HepG2 (cell line): ENCODE measurements around the gene IL17RB. TPM values are rescaled to one million over a fixed set of nuclear protein-coding genes. Genes with fewer than 3 reads are reported as not detected.
A peak's percentile ranks its signal among the peaks of the same experiment; 100 is the strongest.

Source experiments
- AHR ChIP-seq: IDR thresholded peaks from 2 replicates; pipeline ENCODE4 v1.6.1; 2018; ENCODE audit warnings: missing genetic modification reagents, missing compliant biosample characterization
- FOXC1 ChIP-seq: sonication (generic); formaldehyde crosslinking; IDR thresholded peaks from 2 replicates; pipeline ENCODE4 v1.8.0; 2022; ENCODE audit warnings: mild to moderate bottlenecking, missing genetic modification reagents, borderline replicate concordance
- HOXA7 ChIP-seq: sonication (generic); formaldehyde crosslinking; IDR thresholded peaks from 2 replicates; pipeline ENCODE4 v1.8.1; 2022; ENCODE audit warnings: mild to moderate bottlenecking, missing genetic modification reagents, moderate library complexity
- NFKBIZ ChIP-seq: IDR thresholded peaks from 2 replicates; pipeline ENCODE4 v1.6.1; 2018; ENCODE audit warnings: missing genetic modification reagents, missing compliant biosample characterization
- REPIN1 ChIP-seq: sonication (generic); formaldehyde crosslinking; IDR thresholded peaks from 2 replicates; pipeline ENCODE4 v1.8.0; 2022; ENCODE audit warnings: missing genetic modification reagents, low read depth, mild to moderate bottlenecking, borderline replicate concordance
- U2AF1 ChIP-seq: fragments of 200-400 bp; formaldehyde crosslinking; optimal IDR thresholded peaks from 2 replicates; pipeline ENCODE3; 2017; ENCODE audit warnings: mild to moderate bottlenecking, low read depth, low read length
- U2AF2 ChIP-seq: fragments of 200-400 bp; formaldehyde crosslinking; IDR thresholded peaks from 2 replicates; pipeline ENCODE4 v1.6.1; 2017; ENCODE audit warnings: low read depth, mild to moderate bottlenecking, low read length
- ZBTB21 ChIP-seq: sonication (generic); formaldehyde crosslinking; IDR thresholded peaks from 2 replicates; pipeline ENCODE4 v1.4.0; 2020; ENCODE audit warnings: missing genetic modification reagents
- ZNF136 ChIP-seq: sonication (generic); formaldehyde crosslinking; IDR thresholded peaks from 2 replicates; pipeline ENCODE4 v1.8.1; 2022; ENCODE audit warnings: low read depth, mild to moderate bottlenecking, moderate library complexity, missing genetic modification reagents
- polyA plus RNA-seq, 8 experiments: library from polyadenylated mRNA; depleted of rRNA in 3 of 8; stranded (reverse) in 7 of 8; unstranded in 1 of 8; fragments of >200 nt; fragmentation: Illumina TruSeq in 4 of 8; extraction: Trizol in 4 of 8; gene quantifications; 2 replicates each; pipeline versions ENCODE4 v1.2.1 to v1.2.3, GENCODE V29; 2011 to 2016; ENCODE audit warnings: low read depth in 4 of 8, missing spikeins in 1 of 8, mixed read lengths in 1 of 8; ENCODE audit not compliant: insufficient read depth in 1 of 8
- total RNA-seq, 5 experiments: library from RNA; depleted of rRNA; stranded (reverse); fragments of >200 nt; fragmentation: Illumina TruSeq; extraction: Trizol; gene quantifications; 2 replicates each; pipeline ENCODE4 v1.2.3, GENCODE V29; 2016; ENCODE audit warnings: low read depth in 1 of 5
- TF ChIP-seq, protein P1 (sequence below): sonication (generic); formaldehyde crosslinking; IDR thresholded peaks from 2 replicates; pipeline ENCODE4 v1.4.0; 2020; ENCODE audit warnings: missing genetic modification reagents, borderline replicate concordance
- TF ChIP-seq, protein P2 (sequence below): sonication (generic); formaldehyde crosslinking; IDR thresholded peaks from 2 replicates; pipeline ENCODE4 v1.4.0; 2020; ENCODE audit warnings: missing genetic modification reagents
- TF ChIP-seq, protein P3 (sequence below): sonication (generic); formaldehyde crosslinking; IDR thresholded peaks from 2 replicates; pipeline ENCODE4 v1.8.1; 2023; ENCODE audit warnings: missing genetic modification reagents, mild to moderate bottlenecking, borderline replicate concordance
- TF ChIP-seq, protein P4 (sequence below): sonication (generic); formaldehyde crosslinking; IDR thresholded peaks from 2 replicates; pipeline ENCODE4 v1.4.0; 2020; ENCODE audit warnings: mild to moderate bottlenecking, low read depth, missing genetic modification reagents
- TF ChIP-seq, protein P5 (sequence below): sonication (generic); formaldehyde crosslinking; IDR thresholded peaks from 2 replicates; pipeline ENCODE4 v1.4.0; 2020; ENCODE audit warnings: missing genetic modification reagents
- TF ChIP-seq, protein P6 (sequence below): sonication (generic); formaldehyde crosslinking; IDR thresholded peaks from 2 replicates; pipeline ENCODE4 v1.4.0; 2020; ENCODE audit warnings: missing genetic modification reagents
- TF ChIP-seq, protein P7 (sequence below): sonication (generic); formaldehyde crosslinking; IDR thresholded peaks from 2 replicates; pipeline ENCODE4 v1.4.0; 2020; ENCODE audit warnings: missing genetic modification reagents

The IL17RB gene
- total and polyA plus RNA-seq, 2 of the 13 experiments (the other 11 are each of a cell fraction or from before 2014, with no cell fraction given): 130 to 190 TPM

DNA sequence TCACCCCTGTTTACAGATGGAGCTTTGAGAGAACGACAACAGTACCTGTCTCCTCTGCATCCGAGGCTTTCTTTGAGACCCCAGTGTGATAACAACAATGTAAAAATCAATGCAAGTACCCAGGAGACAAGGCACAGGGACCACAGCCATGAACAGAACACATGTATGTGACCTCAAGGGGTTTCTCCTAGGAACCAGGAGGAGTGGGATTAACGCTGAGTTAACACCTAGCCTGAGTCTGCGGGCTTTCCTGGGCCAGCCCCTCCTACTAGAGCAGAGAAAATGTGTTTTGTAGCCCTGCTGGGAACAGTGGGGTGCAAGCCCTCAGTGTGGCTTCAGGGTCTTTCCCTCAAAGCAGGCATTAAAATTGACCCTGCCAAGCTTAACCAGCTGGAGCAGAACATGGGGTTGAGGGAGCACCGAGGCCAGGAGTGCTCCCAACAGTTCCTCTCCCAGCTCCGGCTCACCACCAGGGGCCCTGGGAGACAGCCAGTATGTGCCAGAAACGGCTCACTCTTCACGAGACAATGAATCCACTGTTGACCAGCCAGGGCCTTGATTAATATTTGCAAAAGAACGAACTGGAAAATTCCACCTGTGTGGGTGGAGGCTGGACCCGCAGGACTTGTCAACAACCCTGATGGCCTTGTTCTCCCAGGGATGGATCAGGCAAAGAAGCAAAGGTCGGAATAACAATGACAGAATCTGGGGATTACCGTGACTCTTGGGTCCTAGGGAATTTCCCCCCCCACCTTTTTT lies 3.8 kb upstream of the IL17RB start (continued):
- no peak; the same call in 1 of the 2 replicates for TF ChIP-seq FOXC1 (CRISPR knock-in tag)
- TF ChIP-seq ZNF136 (CRISPR knock-in tag): 0 out of 2 replicates have a peak, but pooled peaks have one; percentile 45
- TF ChIP-seq U2AF2: no peak
- TF ChIP-seq, protein P1, sequence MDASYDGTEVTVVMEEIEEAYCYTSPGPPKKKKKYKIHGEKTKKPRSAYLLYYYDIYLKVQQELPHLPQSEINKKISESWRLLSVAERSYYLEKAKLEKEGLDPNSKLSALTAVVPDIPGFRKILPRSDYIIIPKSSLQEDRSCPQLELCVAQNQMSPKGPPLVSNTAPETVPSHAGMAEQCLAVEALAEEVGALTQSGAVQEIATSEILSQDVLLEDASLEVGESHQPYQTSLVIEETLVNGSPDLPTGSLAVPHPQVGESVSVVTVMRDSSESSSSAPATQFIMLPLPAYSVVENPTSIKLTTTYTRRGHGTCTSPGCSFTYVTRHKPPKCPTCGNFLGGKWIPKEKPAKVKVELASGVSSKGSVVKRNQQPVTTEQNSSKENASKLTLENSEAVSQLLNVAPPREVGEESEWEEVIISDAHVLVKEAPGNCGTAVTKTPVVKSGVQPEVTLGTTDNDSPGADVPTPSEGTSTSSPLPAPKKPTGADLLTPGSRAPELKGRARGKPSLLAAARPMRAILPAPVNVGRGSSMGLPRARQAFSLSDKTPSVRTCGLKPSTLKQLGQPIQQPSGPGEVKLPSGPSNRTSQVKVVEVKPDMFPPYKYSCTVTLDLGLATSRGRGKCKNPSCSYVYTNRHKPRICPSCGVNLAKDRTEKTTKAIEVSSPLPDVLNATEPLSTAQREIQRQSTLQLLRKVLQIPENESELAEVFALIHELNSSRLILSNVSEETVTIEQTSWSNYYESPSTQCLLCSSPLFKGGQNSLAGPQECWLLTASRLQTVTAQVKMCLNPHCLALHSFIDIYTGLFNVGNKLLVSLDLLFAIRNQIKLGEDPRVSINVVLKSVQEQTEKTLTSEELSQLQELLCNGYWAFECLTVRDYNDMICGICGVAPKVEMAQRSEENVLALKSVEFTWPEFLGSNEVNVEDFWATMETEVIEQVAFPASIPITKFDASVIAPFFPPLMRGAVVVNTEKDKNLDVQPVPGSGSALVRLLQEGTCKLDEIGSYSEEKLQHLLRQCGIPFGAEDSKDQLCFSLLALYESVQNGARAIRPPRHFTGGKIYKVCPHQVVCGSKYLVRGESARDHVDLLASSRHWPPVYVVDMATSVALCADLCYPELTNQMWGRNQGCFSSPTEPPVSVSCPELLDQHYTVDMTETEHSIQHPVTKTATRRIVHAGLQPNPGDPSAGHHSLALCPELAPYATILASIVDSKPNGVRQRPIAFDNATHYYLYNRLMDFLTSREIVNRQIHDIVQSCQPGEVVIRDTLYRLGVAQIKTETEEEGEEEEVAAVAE (CRISPR knock-in tag): no peak
- TF ChIP-seq, protein P2, sequence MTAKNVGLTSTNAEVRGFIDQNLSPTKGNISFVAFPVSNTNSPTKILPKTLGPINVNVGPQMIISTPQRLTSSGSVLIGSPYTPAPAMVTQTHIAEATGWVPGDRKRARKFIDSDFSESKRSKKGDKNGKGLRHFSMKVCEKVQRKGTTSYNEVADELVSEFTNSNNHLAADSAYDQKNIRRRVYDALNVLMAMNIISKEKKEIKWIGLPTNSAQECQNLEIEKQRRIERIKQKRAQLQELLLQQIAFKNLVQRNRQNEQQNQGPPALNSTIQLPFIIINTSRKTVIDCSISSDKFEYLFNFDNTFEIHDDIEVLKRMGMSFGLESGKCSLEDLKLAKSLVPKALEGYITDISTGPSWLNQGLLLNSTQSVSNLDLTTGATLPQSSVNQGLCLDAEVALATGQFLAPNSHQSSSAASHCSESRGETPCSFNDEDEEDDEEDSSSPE: no peak
- TF ChIP-seq AHR: no peak
- peak; percentile 55; the same call in 1 of the 2 replicates for TF ChIP-seq ZBTB21 (CRISPR knock-in tag)
- TF ChIP-seq, protein P3, sequence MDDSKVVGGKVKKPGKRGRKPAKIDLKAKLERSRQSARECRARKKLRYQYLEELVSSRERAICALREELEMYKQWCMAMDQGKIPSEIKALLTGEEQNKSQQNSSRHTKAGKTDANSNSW (CRISPR knock-in tag): no peak
- TF ChIP-seq, protein P4, sequence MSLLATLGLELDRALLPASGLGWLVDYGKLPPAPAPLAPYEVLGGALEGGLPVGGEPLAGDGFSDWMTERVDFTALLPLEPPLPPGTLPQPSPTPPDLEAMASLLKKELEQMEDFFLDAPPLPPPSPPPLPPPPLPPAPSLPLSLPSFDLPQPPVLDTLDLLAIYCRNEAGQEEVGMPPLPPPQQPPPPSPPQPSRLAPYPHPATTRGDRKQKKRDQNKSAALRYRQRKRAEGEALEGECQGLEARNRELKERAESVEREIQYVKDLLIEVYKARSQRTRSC (CRISPR knock-in tag): no peak
- TF ChIP-seq, protein P5, sequence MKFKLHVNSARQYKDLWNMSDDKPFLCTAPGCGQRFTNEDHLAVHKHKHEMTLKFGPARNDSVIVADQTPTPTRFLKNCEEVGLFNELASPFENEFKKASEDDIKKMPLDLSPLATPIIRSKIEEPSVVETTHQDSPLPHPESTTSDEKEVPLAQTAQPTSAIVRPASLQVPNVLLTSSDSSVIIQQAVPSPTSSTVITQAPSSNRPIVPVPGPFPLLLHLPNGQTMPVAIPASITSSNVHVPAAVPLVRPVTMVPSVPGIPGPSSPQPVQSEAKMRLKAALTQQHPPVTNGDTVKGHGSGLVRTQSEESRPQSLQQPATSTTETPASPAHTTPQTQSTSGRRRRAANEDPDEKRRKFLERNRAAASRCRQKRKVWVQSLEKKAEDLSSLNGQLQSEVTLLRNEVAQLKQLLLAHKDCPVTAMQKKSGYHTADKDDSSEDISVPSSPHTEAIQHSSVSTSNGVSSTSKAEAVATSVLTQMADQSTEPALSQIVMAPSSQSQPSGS (CRISPR knock-in tag): peak; percentile 71; the same call in 1 of the 2 replicates
- no peak for TF ChIP-seq U2AF1
- TF ChIP-seq NFKBIZ (CRISPR knock-in tag): peak; percentile 66; the same call in 1 of the 2 replicates
- TF ChIP-seq HOXA7 (CRISPR knock-in tag): no peak
- TF ChIP-seq, protein P6, sequence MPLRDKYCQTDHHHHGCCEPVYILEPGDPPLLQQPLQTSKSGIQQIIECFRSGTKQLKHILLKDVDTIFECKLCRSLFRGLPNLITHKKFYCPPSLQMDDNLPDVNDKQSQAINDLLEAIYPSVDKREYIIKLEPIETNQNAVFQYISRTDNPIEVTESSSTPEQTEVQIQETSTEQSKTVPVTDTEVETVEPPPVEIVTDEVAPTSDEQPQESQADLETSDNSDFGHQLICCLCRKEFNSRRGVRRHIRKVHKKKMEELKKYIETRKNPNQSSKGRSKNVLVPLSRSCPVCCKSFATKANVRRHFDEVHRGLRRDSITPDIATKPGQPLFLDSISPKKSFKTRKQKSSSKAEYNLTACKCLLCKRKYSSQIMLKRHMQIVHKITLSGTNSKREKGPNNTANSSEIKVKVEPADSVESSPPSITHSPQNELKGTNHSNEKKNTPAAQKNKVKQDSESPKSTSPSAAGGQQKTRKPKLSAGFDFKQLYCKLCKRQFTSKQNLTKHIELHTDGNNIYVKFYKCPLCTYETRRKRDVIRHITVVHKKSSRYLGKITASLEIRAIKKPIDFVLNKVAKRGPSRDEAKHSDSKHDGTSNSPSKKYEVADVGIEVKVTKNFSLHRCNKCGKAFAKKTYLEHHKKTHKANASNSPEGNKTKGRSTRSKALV (CRISPR knock-in tag): peak; percentile 78
- TF ChIP-seq REPIN1 (CRISPR knock-in tag): peak; percentile 88; the same call in 1 of the 2 replicates
- TF ChIP-seq, protein P7, sequence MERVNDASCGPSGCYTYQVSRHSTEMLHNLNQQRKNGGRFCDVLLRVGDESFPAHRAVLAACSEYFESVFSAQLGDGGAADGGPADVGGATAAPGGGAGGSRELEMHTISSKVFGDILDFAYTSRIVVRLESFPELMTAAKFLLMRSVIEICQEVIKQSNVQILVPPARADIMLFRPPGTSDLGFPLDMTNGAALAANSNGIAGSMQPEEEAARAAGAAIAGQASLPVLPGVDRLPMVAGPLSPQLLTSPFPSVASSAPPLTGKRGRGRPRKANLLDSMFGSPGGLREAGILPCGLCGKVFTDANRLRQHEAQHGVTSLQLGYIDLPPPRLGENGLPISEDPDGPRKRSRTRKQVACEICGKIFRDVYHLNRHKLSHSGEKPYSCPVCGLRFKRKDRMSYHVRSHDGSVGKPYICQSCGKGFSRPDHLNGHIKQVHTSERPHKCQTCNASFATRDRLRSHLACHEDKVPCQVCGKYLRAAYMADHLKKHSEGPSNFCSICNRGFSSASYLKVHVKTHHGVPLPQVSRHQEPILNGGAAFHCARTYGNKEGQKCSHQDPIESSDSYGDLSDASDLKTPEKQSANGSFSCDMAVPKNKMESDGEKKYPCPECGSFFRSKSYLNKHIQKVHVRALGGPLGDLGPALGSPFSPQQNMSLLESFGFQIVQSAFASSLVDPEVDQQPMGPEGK (CRISPR knock-in tag): peak; percentile 73
